ENCODE data around the gene MICA.

GRCh38 chr6:31464252-31465184, 61.1 kb downstream of the MICA start:
- TF ChIP-seq CTCF (IDR thresholded peaks at IDR 0.05) (no peak), POLR2A (IDR thresholded peaks at IDR 0.05) (no peak), POLR2AphosphoS5 (IDR thresholded peaks at IDR 0.05) (no peak)
